Measurements from ENCODE around the gene CLCN7.

GRCh38 chr16:1422076-1422475 is 52.8 kb downstream of the CLCN7 start:
- TF ChIP-seq ELF1 (IDR thresholded peaks at IDR 0.05; ENCODE audit: borderline replicate concordance, low read depth) (no peak), SP1 (IDR thresholded peaks at IDR 0.05; ENCODE audit: low read depth) (no peak), EZH2 (IDR thresholded peaks at IDR 0.05) (no peak), CTCF (IDR thresholded peaks at IDR 0.05 in 2 of 3, conservative IDR thresholded peaks at IDR 0.05 in 1 of 3; ENCODE audit: borderline replicate concordance in 1 of 3, insufficient read depth in 1 of 3, low read depth in 2 of 3, low read length in 2 of 3) (no peak), POLR2A (IDR thresholded peaks at IDR 0.05; ENCODE audit: borderline replicate concordance, extremely low read depth, insufficient read depth, insufficient read length) (no peak), ATF3 (IDR thresholded peaks at IDR 0.05) (no peak), POLR2AphosphoS5 (IDR thresholded peaks at IDR 0.05; ENCODE audit: low read depth, low read length) (no peak), RAD21 (IDR thresholded peaks at IDR 0.05; ENCODE audit: low read depth) (no peak)
